SK-N-SH (cell line): Measurements from ENCODE around the gene DAGLA.

Source experiments
- ELF1 ChIP-seq: IDR thresholded peaks from 2 replicates; pipeline ENCODE4 v1.4.0; 2012
- EP300 ChIP-seq, 2 experiments: IDR thresholded peaks; 2 replicates each; pipeline versions ENCODE4 v1.4.0 to v1.6.1; 2012; ENCODE audit warnings: borderline replicate concordance in 1 of 2, low read depth in 1 of 2, low read length in 1 of 2
- FOXM1 ChIP-seq: IDR thresholded peaks from 2 replicates; pipeline ENCODE4 v1.4.0; 2012; ENCODE audit warnings: low read depth, mild to moderate bottlenecking
- MXI1 ChIP-seq: IDR thresholded peaks from 2 replicates; pipeline ENCODE4 v1.6.1; 2012; ENCODE audit warnings: mild to moderate bottlenecking, low read depth, low read length, improper control_type of control experiment
- POLR2AphosphoS5 ChIP-seq: IDR thresholded peaks from 2 replicates; pipeline ENCODE4 v1.6.1; 2012; ENCODE audit warnings: low read depth, low read length
- RAD21 ChIP-seq: IDR thresholded peaks from 2 replicates; pipeline ENCODE4 v1.6.1; 2012; ENCODE audit warnings: mild to moderate bottlenecking, low read length
- SMC3 ChIP-seq: IDR thresholded peaks from 2 replicates; pipeline ENCODE4 v1.6.1; 2012; ENCODE audit warnings: low read depth, low read length, improper control_type of control experiment
- TAF1 ChIP-seq: IDR thresholded peaks from 2 replicates; pipeline ENCODE4 v1.6.1; 2012; ENCODE audit warnings: low read depth, mild to moderate bottlenecking, low read length, moderate library complexity, borderline replicate concordance
- TF ChIP-seq, protein P1 (sequence below): fragments of 200-600 bp; sonication (generic); IDR thresholded peaks from 2 replicates; pipeline ENCODE4 v1.6.1; 2017; ENCODE audit warnings: antibody characterized with exemption, mild to moderate bottlenecking, moderate library complexity
- TF ChIP-seq, protein P2 (sequence below): IDR thresholded peaks from 2 replicates; pipeline ENCODE4 v1.4.0; 2012; ENCODE audit warnings: low read depth, borderline replicate concordance

DNA sequence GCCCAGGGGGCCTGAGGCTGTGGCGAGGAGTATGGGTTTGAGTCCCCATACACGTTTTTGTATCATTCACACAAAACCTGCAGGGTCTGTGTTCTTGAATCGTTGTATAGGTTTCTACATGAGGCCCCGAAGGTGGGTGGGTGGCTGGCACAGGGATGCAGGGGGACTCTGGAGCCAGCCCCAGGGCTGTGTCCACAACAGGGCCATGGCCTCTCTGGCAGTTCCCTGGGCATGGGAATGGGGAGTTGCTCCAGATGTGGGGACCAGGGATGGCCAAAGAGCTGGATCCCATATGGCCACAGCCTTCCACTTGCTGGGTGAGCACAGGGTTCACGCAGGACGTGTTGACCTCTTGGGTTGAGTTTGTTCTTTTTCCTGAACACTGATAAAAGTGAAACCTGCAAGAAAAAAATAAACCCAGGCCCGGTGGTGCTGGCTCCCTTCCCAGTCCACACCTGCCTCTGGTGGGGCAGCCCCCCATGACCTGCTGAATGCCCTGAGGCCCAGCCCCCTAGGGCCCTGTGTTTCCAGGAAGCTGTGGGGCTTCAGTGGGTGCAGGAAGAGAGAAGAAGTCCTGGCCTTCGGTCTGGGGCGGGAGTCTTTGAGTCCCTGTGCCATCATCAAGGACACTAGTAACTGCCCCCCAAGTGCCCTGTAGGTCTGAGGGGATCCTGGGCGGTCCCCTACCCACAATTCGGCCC lies 88.3 kb downstream of the DAGLA start:
- no peak for TF ChIP-seq RAD21
- no peak for TF ChIP-seq EP300 (IDR thresholded peaks at IDR 0.05; ENCODE audit: borderline replicate concordance in 1 of 2, low read depth in 1 of 2, low read length in 1 of 2)
- TF ChIP-seq, protein P1, sequence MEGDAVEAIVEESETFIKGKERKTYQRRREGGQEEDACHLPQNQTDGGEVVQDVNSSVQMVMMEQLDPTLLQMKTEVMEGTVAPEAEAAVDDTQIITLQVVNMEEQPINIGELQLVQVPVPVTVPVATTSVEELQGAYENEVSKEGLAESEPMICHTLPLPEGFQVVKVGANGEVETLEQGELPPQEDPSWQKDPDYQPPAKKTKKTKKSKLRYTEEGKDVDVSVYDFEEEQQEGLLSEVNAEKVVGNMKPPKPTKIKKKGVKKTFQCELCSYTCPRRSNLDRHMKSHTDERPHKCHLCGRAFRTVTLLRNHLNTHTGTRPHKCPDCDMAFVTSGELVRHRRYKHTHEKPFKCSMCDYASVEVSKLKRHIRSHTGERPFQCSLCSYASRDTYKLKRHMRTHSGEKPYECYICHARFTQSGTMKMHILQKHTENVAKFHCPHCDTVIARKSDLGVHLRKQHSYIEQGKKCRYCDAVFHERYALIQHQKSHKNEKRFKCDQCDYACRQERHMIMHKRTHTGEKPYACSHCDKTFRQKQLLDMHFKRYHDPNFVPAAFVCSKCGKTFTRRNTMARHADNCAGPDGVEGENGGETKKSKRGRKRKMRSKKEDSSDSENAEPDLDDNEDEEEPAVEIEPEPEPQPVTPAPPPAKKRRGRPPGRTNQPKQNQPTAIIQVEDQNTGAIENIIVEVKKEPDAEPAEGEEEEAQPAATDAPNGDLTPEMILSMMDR, result no peak
- TF ChIP-seq ELF1, result no peak
- no peak for TF ChIP-seq SMC3
- no peak for TF ChIP-seq MXI1
- no peak for TF ChIP-seq POLR2AphosphoS5
- TF ChIP-seq, protein P2, sequence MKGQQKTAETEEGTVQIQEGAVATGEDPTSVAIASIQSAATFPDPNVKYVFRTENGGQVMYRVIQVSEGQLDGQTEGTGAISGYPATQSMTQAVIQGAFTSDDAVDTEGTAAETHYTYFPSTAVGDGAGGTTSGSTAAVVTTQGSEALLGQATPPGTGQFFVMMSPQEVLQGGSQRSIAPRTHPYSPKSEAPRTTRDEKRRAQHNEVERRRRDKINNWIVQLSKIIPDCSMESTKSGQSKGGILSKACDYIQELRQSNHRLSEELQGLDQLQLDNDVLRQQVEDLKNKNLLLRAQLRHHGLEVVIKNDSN, result no peak
- TF ChIP-seq FOXM1, result no peak
- TF ChIP-seq TAF1, result no peak
